Stomach smooth muscle (tissue), 2 donors: ENCODE measurements around the gene LOXL1.
"Not testable (repeated sequence)": the region's sequence is repeated elsewhere in the genome, so short reads cannot be mapped to it uniquely, and the experiment has no call there.

ENCODE experiments used
- H3K27ac ChIP-seq: one replicate; pipeline ENCODE4 v1.7.0; 2013; ENCODE audit warnings: mild to moderate bottlenecking, low read length, inconsistent platforms
- H3K27me3 ChIP-seq, 2 donors: one replicate each; pipeline ENCODE4 v1.7.0; 2013; ENCODE audit warnings: low read length in 2 of 2; ENCODE audit not compliant: insufficient read depth in 2 of 2, control insufficient read depth in 1 of 2
- H3K36me3 ChIP-seq, 2 donors: one replicate each; pipeline ENCODE4 v1.7.0; 2013; ENCODE audit warnings: low read length in 2 of 2; ENCODE audit not compliant: control insufficient read depth in 2 of 2, insufficient read depth in 2 of 2
- H3K4me1 ChIP-seq: one replicate; pipeline ENCODE4 v1.7.0; 2013; ENCODE audit warnings: low read length; ENCODE audit not compliant: control insufficient read depth, insufficient read depth
- H3K4me3 ChIP-seq, 2 donors: one replicate each; pipeline ENCODE4 v1.7.0; 2013; ENCODE audit warnings: low read length in 2 of 2
- H3K9ac ChIP-seq, 2 donors: one replicate each; pipeline ENCODE4 v1.7.0; 2013; ENCODE audit warnings: low read length in 2 of 2, mild to moderate bottlenecking in 1 of 2
- H3K9me3 ChIP-seq, 2 donors: one replicate each; pipeline ENCODE4 v1.7.0; 2013; ENCODE audit warnings: low read length in 2 of 2; ENCODE audit not compliant: control insufficient read depth in 2 of 2
- donor health status: healthy.
- donor health status: Pancreatic carcinoma.

Gene LOXL1

GRCh38 chr15:73957276-73957675 lies 31.0 kb downstream of the LOXL1 start:
- Histone ChIP-seq H3K9ac (no peak overlapping the region), H3K9me3 (no peaks in the 10 kb centered on the region), H3K4me1 (peaks cover 19% of the 10 kb centered on the region), H3K27me3 (no peaks in the 10 kb centered on the region), H3K27ac (no peak overlapping the region), H3K36me3 (peaks cover 0 to 2% of the 10 kb centered on the region in 2 donors), H3K4me3 (no peak overlapping the region)

GRCh38 chr15:73957785-73958184 lies 31.5 kb downstream of the LOXL1 start:
- peaks cover 0 to under 1% of the 10 kb centered on the region in 2 donors for H3K36me3 ChIP-seq
- no peak overlapping the region for H3K27ac ChIP-seq
- peaks cover 14% of the 10 kb centered on the region for H3K4me1 ChIP-seq
- H3K27me3 ChIP-seq: no peaks in the 10 kb centered on the region
- no peak overlapping the region for H3K4me3 ChIP-seq
- H3K9me3 ChIP-seq: no peaks in the 10 kb centered on the region
- H3K9ac ChIP-seq: no peak overlapping the region

- Histone ChIP-seq H3K27me3 (no peaks in the 10 kb centered on the region), H3K9ac (no peak overlapping the region)
Observed at GRCh38 chr15:73959012-73959581, 32.8 kb downstream of the LOXL1 start.

GRCh38 chr15:73959801-73960200 lies 33.5 kb downstream of the LOXL1 start:
- no peaks in the 10 kb centered on the region for H3K27me3 ChIP-seq
- peaks cover 2% of the 10 kb centered on the region for H3K4me1 ChIP-seq
- no peak overlapping the region for H3K4me3 ChIP-seq
- H3K9me3 ChIP-seq: no peaks in the 10 kb centered on the region
- no peak overlapping the region for H3K9ac ChIP-seq
- no peaks in the 10 kb centered on the region for H3K36me3 ChIP-seq
- no peak overlapping the region for H3K27ac ChIP-seq

More at GRCh38 chr15:73959012-73959581, 32.8 kb downstream of the LOXL1 start:
- Histone ChIP-seq H3K36me3 (no peaks in the 10 kb centered on the region), H3K9me3 (no peaks in the 10 kb centered on the region), H3K27ac (no peak overlapping the region), H3K4me3 (no peak overlapping the region), H3K4me1 (peaks cover 3% of the 10 kb centered on the region)

- H3K36me3 ChIP-seq, H3K9ac ChIP-seq, H3K27ac ChIP-seq, H3K4me3 ChIP-seq, H3K9me3 ChIP-seq, H3K27me3 ChIP-seq, H3K4me1 ChIP-seq: not testable (repeated sequence)
Observed at GRCh38 chr15:73960472-73961070, 34.3 kb downstream of the LOXL1 start.

- Histone ChIP-seq H3K36me3 (no peaks in the 10 kb centered on the region), H3K27me3 (no peaks in the 10 kb centered on the region), H3K27ac (no peak overlapping the region), H3K4me3 (no peak overlapping the region), H3K4me1 (peaks cover 13% of the 10 kb centered on the region), H3K9ac (no peak overlapping the region), H3K9me3 (no peaks in the 10 kb centered on the region)
Observed at GRCh38 chr15:73962433-73962832, 36.2 kb downstream of the LOXL1 start.

GRCh38 chr15:73964736-73965093 lies 38.5 kb downstream of the LOXL1 start:
- Histone ChIP-seq H3K27me3 (no peaks in the 10 kb centered on the region), H3K4me1 (peaks cover 13% of the 10 kb centered on the region), H3K27ac (no peak overlapping the region), H3K36me3 (no peaks in the 10 kb centered on the region), H3K9ac (no peak overlapping the region), H3K9me3 (no peaks in the 10 kb centered on the region), H3K4me3 (peak overlapping the region in 1 of 2 donors; percentile 20)

GRCh38 chr15:73965094-73965757 lies 39.0 kb downstream of the LOXL1 start:
- Histone ChIP-seq H3K4me3 (peak overlapping the region in 1 of 2 donors; percentile 20), H3K9ac (no peak overlapping the region), H3K27ac (no peak overlapping the region), H3K9me3 (no peaks in the 10 kb centered on the region), H3K36me3 (no peaks in the 10 kb centered on the region), H3K4me1 (peaks cover 13% of the 10 kb centered on the region), H3K27me3 (no peaks in the 10 kb centered on the region)

GRCh38 chr15:73965758-73966113 lies 39.5 kb downstream of the LOXL1 start:
- no peaks in the 10 kb centered on the region for H3K27me3 ChIP-seq
- no peaks in the 10 kb centered on the region for H3K9me3 ChIP-seq
- no peak overlapping the region for H3K27ac ChIP-seq
- no peak overlapping the region for H3K4me3 ChIP-seq
- H3K9ac ChIP-seq: no peak overlapping the region
- peaks cover 13% of the 10 kb centered on the region for H3K4me1 ChIP-seq
- no peaks in the 10 kb centered on the region for H3K36me3 ChIP-seq

GRCh38 chr15:73968461-73968860 lies 42.2 kb downstream of the LOXL1 start:
- Histone ChIP-seq H3K36me3 (no peaks in the 10 kb centered on the region), H3K4me1 (peaks cover 21% of the 10 kb centered on the region), H3K4me3 (no peak overlapping the region), H3K9me3 (no peaks in the 10 kb centered on the region), H3K9ac (no peak overlapping the region), H3K27me3 (no peaks in the 10 kb centered on the region), H3K27ac (no peak overlapping the region)

GRCh38 chr15:73969151-73969759 lies 43.0 kb downstream of the LOXL1 start:
- no peaks in the 10 kb centered on the region for H3K27me3 ChIP-seq
- H3K9me3 ChIP-seq: no peaks in the 10 kb centered on the region
- no peaks in the 10 kb centered on the region for H3K36me3 ChIP-seq
- H3K9ac ChIP-seq: no peak overlapping the region
- H3K27ac ChIP-seq: no peak overlapping the region
- peaks cover 21% of the 10 kb centered on the region for H3K4me1 ChIP-seq
- H3K4me3 ChIP-seq: no peak overlapping the region
